Ectodermal cell (in vitro differentiated cells): ENCODE measurements around the gene RAET1G.
"Not testable (repeated sequence)": the region's sequence is repeated elsewhere in the genome, so short reads cannot be mapped to it uniquely, and the experiment has no call there.

ENCODE experiments used
- H3K27ac ChIP-seq: 2 replicates; pipeline ENCODE4 v1.7.0; 2013; ENCODE audit warnings: mild to moderate bottlenecking, low read depth, low read length; ENCODE audit not compliant: insufficient read depth, poor library complexity, severe bottlenecking
- H3K27me3 ChIP-seq: 2 replicates; pipeline ENCODE4 v1.7.0; 2013; ENCODE audit warnings: mild to moderate bottlenecking, low read length; ENCODE audit not compliant: insufficient read depth, control insufficient read depth, poor library complexity, severe bottlenecking
- H3K36me3 ChIP-seq: one replicate; pipeline ENCODE4 v1.7.0; 2013; ENCODE audit warnings: low read length; ENCODE audit not compliant: control insufficient read depth, insufficient read depth
- H3K4me1 ChIP-seq: one replicate; pipeline ENCODE4 v1.7.0; 2013; ENCODE audit warnings: low read length; ENCODE audit not compliant: control insufficient read depth, insufficient read depth
- H3K4me3 ChIP-seq: 2 replicates; pipeline ENCODE4 v1.7.0; 2013; ENCODE audit warnings: low read depth, low read length, control low read depth; ENCODE audit not compliant: insufficient read depth
- H3K9me3 ChIP-seq: 2 replicates; pipeline ENCODE4 v1.7.0; 2013; ENCODE audit warnings: mild to moderate bottlenecking, low read length, moderate library complexity; ENCODE audit not compliant: control insufficient read depth
- whole genome bisulfite sequencing, 2 experiments: methylation state at CpG; one replicate each; pipeline ENCODE4 v1.1.7; 2013; ENCODE audit warnings: missing lambda C conversion rate in 2 of 2; 5-methylcytosine and 5-hydroxymethylcytosine counted together

The RAET1G gene

DNA sequence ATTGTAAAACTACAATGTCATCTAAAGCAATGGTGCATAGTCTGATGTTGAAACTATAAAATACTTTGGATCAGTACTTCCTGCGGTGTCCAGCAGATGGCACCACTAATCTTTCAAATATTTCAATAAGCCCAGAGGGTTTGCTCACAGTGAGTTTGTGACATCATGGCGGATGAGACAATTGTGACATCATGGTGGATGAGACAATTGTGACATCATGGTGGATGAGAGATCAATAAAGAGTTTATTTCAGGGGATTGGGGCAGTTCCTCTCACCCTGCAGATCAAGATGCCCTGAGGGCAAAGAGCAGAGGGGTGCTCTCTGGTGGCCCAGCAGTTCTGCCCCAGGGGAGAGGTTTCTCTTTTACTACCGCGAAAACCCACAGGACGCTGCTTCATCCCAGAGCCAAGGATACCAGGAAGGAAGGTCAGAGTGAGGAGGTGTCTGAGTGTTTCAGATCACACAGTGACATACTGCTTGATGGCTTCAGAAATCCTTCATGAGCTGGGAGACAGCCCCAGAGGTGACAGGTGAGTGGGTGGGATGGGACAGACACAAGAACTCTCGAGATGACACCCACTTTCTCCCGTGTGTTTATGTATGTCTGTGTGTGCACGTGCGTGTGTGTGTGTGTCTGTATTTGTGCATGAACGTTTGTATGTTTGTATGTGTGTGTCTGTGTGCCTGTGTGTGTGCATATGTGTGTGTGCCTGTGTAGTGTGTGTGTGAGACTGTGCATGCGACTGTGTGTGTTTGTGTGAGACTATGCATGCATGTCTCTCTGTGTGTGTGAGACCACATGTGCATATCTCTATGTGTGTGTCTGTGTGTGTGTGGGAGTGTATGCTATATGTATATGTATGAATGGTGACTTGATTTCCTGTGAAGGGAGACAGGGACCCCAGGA is 11.6 kb upstream of the RAET1G start:
- no peak overlapping the region for H3K4me3 ChIP-seq
- 44 to 48% methylated on average over 11 of the region's 11 CpGs for WGBS, 2 experiments

DNA sequence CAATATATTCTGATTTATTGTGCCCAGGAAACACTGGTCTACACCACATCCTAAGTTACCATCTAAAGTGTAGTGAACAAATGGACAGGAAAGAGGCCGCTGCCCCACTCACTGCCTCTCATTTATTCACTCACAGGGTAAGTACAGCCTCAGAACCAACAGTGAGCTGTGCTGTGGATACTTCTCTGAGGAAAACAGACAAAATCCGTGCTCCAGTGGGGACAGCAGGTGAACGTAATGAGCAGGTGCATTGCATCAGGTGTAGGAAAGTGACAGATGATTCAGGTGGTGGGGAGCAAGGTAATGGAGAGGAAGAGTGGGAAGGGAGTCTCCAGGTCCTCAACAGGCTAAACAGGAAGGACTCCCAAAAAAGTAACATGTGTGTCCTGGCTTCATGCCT is 10.5 kb upstream of the RAET1G start:
- no peaks in the 10 kb centered on the region for H3K4me1 ChIP-seq
- no peak overlapping the region for H3K4me3 ChIP-seq
- WGBS, 2 experiments: 36 to 46% methylated on average over 3 of the region's 3 CpGs
- H3K27ac ChIP-seq: no peak overlapping the region
- peaks cover 96% of the 10 kb centered on the region for H3K27me3 ChIP-seq
- H3K36me3 ChIP-seq: no peaks in the 10 kb centered on the region
- no peaks in the 10 kb centered on the region for H3K9me3 ChIP-seq

More for the DNA sequence above, 11.6 kb upstream of the RAET1G start:
- no peaks in the 10 kb centered on the region for H3K9me3 ChIP-seq
- peaks cover 99% of the 10 kb centered on the region for H3K27me3 ChIP-seq
- H3K27ac ChIP-seq: no peak overlapping the region
- H3K36me3 ChIP-seq: no peaks in the 10 kb centered on the region
- no peaks in the 10 kb centered on the region for H3K4me1 ChIP-seq

DNA sequence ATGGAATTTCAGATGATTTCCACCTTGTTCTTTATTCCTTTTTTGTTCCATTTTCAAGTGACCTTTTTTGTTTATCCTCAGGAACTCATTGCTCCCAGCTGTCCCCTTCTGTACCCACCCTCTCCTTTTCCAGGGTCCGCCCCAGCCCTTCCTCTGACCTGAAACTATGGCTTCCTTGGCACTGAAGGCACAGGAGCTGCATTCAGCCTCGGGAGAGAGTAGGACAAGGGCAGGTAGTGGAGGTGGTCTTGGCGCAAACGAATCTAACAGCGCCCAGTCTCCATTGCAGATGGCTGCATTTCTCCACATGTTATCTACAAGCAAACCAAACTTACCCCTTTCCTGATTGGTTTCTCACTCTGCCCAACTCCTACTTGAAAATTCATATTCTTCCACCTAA is 10.1 kb upstream of the RAET1G start:
- WGBS, 2 experiments: 56 to 61% methylated on average over 5 of the region's 5 CpGs
- Histone ChIP-seq H3K27ac (no peak overlapping the region), H3K36me3 (no peaks in the 10 kb centered on the region), H3K9me3 (no peaks in the 10 kb centered on the region), H3K27me3 (peaks cover 92% of the 10 kb centered on the region), H3K4me3 (no peak overlapping the region), H3K4me1 (no peaks in the 10 kb centered on the region)

DNA sequence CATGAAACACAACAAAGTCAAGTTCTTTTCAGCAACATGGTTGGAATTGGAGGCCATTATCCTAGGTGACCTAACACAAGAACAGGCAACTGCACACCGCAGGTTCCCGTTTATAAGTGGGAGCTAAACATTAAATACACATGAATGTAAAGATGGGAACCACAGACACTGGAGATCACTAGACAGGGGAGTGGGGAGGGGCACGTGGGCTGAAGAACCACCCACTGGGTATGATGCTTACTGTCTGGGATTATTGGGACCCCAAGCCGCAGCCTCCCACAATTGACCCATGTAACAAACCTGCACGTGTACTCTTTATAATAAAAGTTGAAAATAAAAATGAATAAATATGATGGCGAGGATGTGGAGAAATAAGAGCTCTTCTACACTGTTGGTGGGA is 8.6 kb upstream of the RAET1G start:
- no peaks in the 10 kb centered on the region for H3K9me3 ChIP-seq
- 65 to 78% methylated on average over 4 to 6 of the region's 6 CpGs for WGBS, 2 experiments
- H3K27ac ChIP-seq: no peak overlapping the region
- no peaks in the 10 kb centered on the region for H3K4me1 ChIP-seq
- peaks cover 80% of the 10 kb centered on the region for H3K27me3 ChIP-seq
- no peaks in the 10 kb centered on the region for H3K36me3 ChIP-seq
- no peak overlapping the region for H3K4me3 ChIP-seq

DNA sequence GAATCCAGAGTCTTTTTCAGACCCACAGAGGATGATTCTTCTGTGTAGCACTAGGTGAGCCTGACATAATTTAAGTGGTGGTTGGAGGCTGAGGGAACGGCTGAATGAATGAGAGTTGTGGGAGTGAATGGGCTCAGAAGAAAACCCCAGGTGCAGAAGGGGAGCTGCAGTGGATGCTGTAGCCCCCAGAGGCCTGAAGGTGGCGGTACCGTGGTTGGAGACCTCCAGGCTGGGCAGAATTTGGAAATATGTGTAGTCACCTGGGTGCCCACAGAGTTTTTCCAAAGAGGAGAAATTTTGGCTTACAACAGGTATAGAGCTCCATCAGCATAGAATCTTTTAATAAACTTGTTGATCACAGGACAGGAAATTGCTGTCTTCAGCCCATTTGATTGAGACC is 6.5 kb upstream of the RAET1G start:
- H3K9me3 ChIP-seq: no peaks in the 10 kb centered on the region
- peaks cover 5% of the 10 kb centered on the region for H3K4me1 ChIP-seq
- WGBS, 2 experiments: 10% methylated on average over 3 of the region's 3 CpGs
- no peak overlapping the region for H3K4me3 ChIP-seq
- peaks cover 80% of the 10 kb centered on the region for H3K27me3 ChIP-seq
- H3K27ac ChIP-seq: no peak overlapping the region
- H3K36me3 ChIP-seq: no peaks in the 10 kb centered on the region

DNA sequence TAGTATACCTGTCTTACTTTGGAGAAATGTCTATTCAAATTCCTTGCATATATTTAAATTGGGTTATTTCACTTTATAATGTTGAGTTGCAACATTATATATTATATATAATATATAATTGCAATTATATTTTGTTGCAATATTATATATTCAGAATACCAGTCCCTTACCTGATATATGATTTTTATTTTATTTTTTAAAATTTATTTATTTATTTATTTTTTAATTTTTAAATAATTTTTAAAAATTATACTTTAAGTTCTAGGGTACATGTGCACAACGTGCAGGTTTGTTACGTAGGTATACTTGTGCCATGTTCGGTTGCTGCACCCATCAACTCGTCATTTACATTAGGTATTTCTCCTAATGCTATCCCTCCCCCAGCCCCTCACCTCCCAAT is 4.1 kb upstream of the RAET1G start:
- WGBS, 2 experiments: 83 to 84% methylated on average over 4 of the region's 4 CpGs
- not testable (repeated sequence) for H3K27ac ChIP-seq, H3K9me3 ChIP-seq, H3K36me3 ChIP-seq, H3K4me3 ChIP-seq, H3K4me1 ChIP-seq
- H3K27me3 ChIP-seq: peaks cover 81% of the 10 kb centered on the region

DNA sequence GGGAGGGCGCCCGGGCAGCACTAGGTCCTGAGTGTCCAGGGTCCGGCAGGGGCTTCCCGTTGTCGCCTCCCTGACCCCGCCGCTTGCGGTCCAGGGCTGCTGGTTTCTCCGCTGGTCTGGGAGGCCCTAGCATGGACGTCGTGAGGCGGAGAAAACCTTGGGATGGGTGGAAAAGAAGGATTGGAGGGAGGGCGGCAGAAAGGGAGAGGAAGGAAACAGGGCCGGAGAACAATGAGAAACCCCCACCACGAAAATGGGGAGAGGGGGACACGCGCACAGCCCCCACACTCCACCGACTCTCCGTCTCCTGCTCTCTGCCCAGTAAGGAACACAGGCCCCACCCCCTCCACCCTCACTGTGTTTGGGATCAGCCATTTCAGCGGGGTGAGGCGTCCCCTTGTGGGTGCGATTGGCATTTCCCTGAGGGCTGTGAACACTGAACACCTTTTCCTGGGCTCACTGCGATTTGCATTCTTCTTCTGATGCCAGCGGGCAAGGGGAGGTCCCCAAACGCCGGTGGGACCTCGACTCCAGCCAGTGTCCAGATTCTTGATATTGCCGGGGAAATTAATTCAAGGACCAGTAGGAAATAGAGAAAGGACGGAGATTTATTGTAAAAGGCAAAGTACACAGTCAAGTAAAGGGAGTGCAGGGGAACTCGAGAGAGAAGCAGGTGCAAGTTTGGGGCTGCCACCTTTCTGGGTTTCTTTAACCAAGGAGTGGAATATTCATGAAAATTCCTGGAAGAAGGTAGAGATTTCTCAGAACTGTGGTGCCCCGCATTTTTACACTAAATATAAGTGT is 3.3 kb upstream of the RAET1G start:
- peaks cover 9% of the 10 kb centered on the region for H3K4me1 ChIP-seq
- 5 to 6% methylated on average over 31 of the region's 31 CpGs for WGBS, 2 experiments
- H3K27ac ChIP-seq: no peak overlapping the region
- peak overlapping the region; percentile 43 for H3K4me3 ChIP-seq
- no peaks in the 10 kb centered on the region for H3K36me3 ChIP-seq
- H3K9me3 ChIP-seq: no peaks in the 10 kb centered on the region
- peaks cover 81% of the 10 kb centered on the region for H3K27me3 ChIP-seq

DNA sequence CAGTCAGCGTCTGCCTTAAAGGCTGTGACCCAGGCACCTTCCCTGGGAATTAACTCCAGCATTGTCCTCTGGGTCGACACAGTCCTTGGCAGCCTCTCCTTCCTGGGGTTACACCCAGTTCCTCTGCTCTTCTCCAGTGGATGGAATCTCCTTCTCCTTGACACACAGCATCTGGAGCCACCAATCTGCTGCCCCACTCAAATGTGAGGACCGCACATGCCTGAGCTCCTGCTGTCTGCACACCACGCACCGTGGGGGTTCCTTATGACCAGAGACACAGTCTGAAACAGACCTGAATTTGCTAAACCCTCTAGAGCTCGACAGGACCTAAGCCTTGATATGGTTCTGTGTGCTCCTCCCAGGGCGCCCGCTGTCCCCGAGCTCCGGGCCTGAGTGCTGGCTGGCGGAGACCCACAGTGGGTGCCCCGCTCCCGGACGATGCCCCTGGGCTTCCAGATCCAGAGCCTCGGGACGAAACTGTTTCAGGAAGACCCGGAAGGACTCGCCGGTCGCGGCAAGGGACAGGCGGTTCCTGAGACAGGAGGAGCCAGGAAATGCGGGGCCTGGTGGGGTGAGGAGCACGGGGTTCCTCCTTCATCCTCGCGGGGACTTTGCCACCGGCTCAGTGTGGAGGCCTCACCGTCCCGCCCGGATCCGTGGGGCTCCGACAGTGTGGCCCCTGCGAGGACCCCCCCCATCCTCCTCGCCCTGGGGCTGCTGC is 2.5 kb upstream of the RAET1G start:
- H3K4me3 ChIP-seq: peak overlapping the region; percentile 43
- H3K27ac ChIP-seq: no peak overlapping the region
- H3K36me3 ChIP-seq: no peaks in the 10 kb centered on the region
- 11 to 13% methylated on average over 34 of the region's 34 CpGs for WGBS, 2 experiments
- H3K27me3 ChIP-seq: peaks cover 81% of the 10 kb centered on the region
- no peaks in the 10 kb centered on the region for H3K9me3 ChIP-seq
- peaks cover 9% of the 10 kb centered on the region for H3K4me1 ChIP-seq

DNA sequence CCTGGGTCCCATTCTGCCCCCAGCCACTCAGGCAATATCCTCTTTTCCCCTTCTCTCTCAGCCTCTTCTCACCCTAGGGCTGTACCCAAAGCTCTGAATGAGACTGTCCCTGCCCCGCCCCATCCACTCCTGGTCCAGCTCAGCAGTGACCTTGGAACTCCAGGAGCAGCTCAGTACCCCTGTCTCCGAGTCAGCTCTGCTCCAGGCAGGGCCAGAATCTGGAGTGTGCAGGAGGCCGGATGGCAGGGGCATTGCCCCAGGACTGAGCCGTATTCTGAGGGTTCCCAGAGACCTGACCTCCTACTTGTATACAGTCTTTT is 2.0 kb upstream of the RAET1G start:
- whole genome bisulfite sequencing, 2 experiments: 72 to 78% methylated on average over 4 of the region's 4 CpGs
- peaks cover 81% of the 10 kb centered on the region for H3K27me3 ChIP-seq

More for the DNA sequence above, 2.0 kb upstream of the RAET1G start:
- Histone ChIP-seq H3K9me3 (no peaks in the 10 kb centered on the region), H3K4me3 (no peak overlapping the region), H3K36me3 (no peaks in the 10 kb centered on the region), H3K4me1 (peaks cover 9% of the 10 kb centered on the region), H3K27ac (no peak overlapping the region)
